HS-27A (cell line): Measurements from ENCODE around the gene ASCC2.
"Not testable (repeated sequence)": the region's sequence is repeated elsewhere in the genome, so short reads cannot be mapped to it uniquely, and the experiment has no call there.

Experiments used
- DNase-seq: peaks from one replicate; pipeline ENCODE4 v3.0.0-alpha.2; 2012; ENCODE audit warnings: low read depth, missing footprints

The ASCC2 gene

DNA sequence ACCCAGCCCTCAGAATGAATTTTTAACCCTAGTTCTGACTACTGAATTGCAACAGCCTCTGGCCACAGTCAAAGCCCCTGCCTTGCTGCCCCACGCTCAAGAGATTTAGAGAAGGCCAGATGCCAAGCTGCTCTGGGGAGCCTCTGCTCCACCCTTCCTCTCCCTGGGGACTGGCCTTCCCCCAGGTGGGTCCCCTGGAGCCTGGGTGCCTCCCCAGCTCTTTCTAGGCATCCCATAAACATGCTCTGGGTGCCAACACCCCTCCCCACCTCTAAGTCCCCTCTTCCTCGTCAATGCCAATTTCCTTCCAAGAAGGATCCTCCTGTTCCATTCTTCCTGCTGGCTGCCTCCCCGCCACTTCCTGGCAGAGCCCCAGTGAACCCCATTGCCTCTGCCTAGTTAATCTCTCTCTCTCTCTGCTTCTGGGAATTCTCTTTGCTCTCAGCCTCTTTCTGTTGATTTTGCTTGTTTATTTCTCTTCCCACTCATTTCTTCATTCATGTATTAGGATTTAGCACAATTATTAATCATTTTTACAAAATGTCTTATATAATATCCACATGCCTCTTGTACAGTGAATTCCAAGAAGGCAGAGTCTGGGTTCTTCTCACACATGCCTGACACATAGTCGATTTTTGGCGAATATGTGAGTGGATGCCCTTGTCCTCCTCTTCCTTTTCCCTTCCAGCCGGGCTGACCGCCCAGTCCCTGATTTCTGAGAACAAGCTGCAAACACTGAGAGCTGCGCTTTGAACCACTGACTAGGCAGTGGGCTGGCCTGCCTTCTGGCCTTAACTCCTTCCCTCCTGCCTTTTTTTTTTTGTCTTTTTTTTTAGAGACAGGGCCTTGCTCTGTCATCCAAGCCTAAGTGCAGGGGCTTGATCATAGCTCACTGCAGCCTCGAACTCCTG is 53.4 kb downstream of the ASCC2 start:
- no peak for DNase-seq

DNA sequence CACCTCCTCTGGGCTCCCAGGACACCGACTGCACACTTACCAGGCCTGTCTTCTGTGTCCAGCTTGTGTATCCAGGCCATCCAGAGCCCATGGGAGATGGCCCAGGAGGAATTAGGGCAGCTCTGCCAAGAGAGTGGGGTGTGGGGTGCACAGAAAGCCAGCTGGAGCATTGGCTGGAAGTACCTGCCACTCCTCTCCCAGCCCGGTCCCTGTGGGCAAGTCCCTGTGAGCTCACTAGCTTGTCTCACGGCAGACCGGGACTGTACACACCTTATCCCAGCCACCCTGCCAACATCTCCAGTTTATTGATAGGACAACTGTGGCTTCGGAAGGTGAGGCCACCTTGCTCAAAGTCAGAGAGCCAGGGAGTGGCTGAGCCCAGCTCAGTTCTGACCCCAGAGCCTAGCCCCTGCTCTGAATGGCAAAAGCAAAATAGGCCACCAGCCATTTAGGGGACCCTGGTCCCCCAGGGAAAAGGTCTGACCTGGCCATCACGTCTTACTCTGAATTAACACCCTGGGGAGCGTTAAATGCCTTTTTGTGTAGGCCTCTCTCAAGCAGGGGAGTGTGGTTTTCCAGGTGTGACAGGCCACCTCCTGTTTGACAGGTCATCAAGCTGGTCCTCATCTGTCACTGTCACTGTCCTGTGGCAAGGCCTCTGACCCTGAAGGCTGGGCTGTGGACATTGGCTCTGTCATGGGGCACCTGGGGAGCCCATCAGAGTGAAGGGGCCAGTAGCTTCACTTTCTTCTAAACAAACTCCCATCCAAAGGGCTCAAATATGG is 55.8 kb downstream of the ASCC2 start:
- DNase-seq = no peak

DNA sequence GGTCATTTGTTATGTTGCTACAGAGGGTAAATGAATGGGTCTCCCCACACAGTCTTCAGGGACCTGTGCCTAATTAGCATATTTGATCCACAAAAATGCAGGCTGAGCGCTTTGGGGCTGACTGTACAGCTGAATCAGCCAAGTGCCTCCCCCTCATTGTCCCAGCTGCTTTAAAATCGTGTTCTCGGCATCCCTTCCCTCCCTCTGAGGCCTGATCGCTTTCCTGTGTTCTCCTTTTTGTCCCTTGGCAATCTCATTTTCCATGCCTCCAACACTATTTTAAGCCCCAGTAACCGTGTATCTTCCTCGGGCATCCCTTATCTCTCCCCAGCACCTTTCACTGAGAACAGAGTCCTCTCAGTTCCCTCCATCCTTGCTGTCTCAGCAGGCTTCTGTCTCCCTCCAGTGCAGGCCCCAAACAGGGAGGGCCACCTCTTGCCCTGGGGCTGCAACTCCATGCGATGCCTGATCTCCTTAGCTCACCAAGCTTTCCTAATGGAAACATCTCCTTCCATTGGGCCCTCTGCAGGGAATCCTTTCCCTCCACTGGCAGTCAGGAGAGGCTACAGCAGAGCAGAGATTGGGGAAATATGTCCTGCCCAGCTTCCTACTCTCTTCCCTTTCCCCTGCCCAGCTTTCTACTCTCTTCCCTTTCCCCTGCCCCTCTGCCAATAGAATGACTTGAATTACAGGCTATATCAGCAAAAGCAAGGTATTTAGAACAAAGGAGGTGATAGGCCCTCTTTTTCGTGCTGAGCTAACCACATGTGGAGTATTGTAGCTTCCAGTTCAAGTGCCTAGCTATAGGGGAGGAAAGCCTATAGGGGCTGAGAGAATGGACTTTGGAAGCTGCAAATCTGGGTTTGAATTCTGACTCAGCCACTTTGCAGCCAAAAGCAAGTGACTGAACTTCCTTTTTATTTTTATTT is 57.1 kb downstream of the ASCC2 start:
- peak; percentile 78 for DNase-seq

DNA sequence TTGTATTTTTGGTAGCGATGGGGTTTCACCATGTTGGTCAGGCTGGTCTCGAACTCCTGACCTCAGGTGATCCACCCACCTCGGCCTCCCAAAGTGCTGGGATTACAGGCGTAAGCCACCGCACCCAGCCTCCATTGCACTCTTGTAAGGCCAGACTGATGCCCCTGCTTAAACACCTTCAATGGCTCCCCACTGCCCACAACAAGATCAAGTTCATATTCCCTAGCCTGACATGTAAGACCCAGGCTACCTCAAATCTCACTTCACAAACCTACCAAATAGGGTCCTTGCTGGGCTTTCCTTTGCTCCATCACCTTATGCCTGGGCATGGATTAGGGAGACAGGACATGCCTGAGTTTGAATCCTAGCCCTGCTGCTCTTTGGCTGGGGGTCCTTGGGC is 57.9 kb downstream of the ASCC2 start:
- DNase-seq = no peak

DNA sequence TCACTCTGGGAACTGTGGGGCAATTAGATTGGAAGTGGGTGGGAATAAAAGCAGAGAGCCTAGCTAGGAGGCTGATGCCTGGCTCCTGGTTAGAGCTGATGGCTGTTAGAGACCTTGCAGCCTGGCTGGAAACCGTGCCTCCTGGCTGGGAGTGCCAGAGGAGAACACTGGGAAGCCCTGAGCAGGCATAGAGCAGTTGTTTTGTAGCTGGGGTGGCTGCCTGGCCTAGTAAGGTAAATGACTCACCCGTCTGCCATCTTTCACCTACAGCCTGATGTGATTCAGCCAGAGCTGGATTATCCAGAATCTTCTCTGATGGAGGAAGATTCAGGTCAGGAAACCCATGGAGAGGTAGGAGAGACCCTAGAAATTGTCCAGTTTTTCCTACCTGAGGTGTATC is 64.8 kb downstream of the ASCC2 start:
- DNase-seq = no peak

DNA sequence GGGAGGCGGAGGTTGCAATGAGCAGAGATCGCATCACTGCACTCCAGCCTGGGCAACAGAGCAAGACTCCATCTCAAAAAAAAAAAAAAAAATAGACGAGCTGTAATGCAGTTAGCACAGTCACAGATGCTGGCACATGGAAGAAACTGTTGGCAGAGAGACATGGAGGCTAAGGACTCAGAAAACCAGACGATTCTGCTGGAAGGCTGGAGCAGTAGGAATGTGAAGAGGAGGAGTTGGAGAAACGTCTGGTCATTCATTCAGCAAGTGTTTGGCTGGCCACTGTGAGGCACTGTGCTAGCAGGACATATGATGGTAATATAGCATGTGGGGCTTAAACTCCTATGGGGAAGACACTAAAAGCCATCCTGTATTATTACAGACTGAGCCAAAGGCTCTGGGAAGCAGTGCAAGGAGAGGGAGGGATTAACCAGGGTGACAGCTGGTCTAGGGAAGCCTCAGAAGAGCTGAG is 65.9 kb downstream of the ASCC2 start:
- no peak for DNase-seq

DNA sequence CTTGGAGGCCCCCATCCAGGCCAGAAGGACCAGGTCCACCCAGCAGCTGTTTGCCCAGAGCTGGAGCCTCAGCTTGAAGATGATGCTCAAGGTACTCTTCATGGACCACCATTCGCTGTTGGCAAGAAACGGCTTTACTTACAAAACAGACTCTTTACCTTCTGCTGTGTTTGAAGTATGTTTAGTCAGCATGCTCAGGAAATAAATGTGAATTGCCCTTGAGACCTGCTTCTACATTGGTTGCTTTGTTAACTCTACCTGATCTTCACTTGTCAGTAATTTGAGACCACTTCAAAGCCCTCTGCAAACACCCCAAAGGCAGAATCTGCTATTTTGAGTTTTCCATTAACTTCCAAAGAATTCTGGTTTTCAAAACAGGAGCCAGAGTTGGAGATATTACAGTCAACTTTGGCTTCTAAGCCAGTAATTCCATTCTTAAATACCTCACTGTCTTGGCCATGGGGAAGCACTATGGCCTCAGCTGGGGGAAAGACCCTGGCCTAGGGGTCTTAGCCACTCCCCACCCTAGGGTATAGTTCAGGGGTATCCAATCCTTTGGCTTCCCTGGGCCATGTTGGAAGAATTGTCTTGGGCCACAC is 68.3 kb downstream of the ASCC2 start:
- DNase-seq = no peak

DNA sequence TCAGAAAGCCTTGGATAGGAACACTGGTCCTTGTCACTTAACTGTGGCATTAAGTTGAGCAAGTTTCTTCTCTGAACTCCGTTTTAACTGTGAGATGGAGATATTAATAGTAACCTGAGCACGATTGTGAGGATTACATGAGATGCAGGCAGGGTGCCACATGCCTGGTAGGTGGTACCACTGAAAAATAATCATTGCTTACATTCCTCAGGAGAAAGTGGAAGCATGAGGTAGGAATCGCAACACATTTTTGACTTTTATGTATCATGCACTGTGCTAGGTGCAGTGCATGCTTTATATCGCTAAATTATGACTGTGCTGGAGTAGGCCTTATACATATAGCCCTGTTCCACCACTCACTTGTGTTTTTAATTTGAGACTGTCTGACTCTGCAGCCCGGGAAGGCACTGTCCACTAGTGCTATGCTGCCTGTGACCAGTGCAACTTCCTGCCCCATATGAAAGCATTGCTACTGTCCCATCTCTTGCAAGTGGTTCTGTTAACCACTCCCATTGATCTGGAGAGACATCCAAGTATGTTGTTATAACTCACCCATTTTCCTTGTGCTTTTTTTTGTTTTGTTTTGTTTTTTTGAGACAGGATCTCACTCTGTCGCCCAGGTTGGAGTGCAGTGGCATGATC is 69.9 kb downstream of the ASCC2 start:
- no peak for DNase-seq

DNA sequence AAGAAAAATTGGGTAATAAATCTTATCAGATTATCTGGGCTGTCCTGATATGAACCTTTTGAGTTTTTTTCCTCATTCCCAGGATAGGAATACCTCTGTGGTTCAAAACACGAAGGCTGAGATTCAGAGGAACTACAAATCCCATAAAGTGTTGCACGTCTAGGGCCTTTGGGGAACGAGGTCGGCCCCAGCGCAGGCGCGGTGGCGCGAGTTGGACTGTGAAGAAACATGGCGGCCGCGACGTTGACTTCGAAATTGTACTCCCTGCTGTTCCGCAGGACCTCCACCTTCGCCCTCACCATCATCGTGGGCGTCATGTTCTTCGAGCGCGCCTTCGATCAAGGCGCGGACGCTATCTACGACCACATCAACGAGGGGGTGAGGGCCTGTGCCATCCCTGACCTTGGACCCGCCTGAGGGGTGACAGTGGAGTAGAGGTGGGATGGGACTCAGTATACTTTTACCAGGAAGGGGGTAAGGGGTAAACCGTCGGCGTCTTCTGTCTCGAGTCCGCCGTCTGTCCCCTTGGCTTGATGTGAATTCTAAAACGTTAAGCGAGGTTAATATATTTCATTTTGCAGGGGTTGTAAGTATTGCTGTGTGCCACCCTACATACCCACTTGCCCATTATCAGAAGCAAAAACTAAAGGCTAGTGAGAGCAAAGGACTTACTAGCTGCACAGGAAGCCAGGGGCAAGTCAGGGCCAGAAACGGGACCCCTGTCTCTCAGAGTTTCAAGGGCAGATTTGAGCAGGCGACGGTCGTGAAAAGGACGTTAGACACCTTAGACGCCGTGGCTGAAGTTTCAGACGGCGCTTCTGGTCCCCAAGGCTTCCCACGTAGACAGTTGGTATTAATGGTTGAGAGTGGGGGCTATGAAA is 70.7 kb downstream of the ASCC2 start, which contains the start of gene UQCR10:
TSS of gene UQCR10 (plus strand) at position 199 of the 881 bp plus-strand sequence. CDS start at position 229, 30 bp downstream.
- peak; percentile 84 for DNase-seq

DNA sequence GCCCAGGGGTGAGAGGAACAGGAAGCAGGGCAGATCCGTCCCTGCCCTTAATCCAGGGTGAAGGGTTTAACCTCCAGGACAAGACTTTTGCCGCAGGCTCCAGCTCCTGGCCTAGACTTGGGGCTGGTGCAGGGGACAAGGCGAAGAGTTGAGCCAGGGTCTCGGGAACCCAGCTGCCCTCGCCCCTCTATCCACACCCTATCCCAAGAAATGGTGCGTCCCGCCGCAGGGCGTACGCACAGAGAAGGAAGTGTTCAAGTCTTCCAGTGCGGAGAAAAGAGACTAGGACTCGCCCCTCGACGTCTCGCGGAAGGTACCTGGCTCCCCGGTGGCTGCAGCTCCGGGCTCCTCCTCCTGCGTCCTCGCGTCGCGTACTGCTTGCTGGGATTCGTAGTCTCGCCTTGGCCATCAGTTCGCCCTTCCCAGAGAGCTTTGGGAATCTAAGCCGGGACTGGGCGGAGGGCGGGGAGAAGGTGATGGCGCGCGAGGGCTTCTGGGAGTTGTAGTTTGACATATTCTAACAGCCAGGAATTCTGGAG is 71.4 kb downstream of the ASCC2 start, which contains the start of gene ZMAT5:
TSS of gene ZMAT5 (minus strand) at position 376 of the 539 bp plus-strand sequence. CDS start 18,463 bp downstream, outside the sequence.
- peak; percentile 91 for DNase-seq

DNA sequence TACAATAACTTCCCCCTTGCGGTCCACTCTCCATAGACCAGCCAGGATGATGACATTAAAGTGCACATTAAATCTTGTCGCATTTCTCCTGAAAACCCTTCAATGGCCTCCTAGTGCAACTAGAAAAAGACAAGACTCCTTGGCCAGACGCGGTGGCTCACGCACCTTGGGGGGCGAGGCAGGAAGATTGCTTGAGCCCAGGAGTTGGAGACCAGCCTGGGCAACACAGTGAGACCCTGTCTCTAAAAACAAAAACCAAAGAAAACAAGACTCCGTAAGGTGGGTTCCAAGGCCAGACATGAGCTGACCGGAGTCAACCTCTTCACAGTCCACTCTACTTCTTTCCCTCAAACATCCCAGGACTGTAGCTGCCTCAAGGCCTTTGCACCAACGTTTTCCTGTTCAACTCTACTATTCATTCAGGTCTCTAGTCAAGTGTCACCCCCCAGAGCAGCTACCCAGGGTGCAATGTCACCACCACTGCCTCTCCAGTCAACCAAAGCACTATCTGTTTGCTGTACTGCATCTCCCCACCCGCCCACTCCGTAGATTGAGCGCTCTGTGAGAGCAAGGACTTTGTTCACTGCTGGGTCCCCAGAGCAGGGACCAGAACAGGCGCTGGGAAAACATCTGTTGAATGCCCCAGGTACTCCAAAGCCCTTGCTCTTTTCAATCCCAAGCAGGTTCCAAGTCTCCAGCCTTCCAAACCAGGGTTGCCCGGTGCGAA is 72.0 kb downstream of the ASCC2 start:
- no peak for DNase-seq

DNA sequence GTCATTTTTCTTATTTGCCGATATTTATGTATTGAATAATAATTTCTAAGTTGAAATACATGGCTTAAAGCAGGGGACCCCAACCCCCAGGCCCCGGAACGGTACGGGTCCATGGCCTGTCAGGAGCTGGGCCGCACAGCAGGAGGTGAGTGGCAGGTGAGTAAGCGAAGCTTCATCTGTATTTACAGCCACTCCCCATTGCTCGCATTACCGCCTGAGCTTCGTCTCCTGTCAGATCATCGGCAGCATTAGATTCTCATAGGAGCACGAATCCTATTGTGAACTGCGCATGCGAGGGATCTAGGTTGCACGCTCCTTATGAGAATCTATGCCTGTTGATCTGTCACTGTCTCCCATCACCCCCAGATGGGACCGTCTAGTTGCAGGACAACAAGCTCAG is 75.8 kb downstream of the ASCC2 start:
- no peak for DNase-seq

DNA sequence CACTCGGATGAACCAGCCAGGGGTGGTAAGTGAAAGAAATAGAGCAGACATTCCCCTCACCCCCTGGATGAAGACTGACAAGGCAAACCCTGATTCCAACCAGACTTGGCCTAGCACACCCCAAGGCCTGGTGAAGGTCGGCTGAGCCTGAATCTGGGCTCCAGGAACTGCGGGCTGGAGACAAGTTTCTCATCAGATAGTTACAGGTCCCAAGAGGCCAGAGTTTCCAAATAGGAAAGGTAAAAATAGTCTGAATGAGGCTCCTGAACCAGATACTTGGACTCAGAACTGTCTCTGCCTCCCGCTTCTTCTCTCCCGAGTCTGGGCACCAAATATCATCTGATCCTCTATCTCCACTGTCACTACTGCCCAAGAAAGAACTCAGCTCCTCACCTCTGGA is 79.1 kb downstream of the ASCC2 start:
- DNase-seq = no peak

DNA sequence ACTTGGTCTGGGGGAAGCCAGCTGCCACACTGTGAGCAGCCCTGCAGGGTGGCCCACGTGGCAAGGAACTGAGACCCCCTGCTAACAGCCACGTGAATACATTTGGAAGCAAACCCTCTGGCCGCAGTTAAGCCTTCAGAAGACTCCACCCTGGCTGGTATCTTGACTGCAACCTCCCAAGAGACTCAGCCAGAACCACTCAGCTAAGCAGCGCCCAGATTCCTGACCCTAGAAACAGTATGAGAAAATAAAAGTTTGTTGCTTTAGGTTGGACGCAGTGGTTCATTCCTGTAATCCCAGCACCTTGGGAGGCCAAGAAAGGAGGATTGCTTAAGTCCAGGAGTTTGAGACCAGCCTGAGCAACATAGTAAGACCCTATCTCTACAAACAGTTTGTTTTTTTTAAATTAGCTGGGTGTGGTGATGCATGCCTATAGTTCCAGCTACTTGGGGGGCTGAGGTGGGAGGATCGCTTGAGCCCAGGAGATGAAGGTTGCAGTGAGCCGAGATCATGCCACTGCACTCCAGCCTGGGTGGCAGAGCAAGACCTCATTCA is 79.9 kb downstream of the ASCC2 start:
- no peak for DNase-seq

DNA sequence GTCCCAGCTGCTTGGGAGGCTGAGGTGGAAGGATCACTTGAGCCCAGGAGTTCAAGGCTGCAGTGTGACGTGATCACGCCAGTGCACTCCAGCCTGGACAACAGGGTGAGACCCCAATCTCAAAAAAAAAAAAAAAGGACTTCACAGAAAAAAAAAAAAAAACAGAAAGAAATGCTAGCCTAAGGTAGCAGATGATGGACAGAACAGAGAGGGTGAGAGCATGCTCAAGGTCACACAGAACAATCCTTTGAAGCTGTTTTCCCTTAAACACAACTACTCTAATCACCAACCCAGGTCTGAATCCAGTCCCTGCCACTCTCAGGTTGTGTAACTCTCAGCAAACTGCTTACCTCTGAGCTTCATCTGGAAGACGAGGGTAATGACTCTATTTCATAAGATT is 81.0 kb downstream of the ASCC2 start:
- no peak for DNase-seq

DNA sequence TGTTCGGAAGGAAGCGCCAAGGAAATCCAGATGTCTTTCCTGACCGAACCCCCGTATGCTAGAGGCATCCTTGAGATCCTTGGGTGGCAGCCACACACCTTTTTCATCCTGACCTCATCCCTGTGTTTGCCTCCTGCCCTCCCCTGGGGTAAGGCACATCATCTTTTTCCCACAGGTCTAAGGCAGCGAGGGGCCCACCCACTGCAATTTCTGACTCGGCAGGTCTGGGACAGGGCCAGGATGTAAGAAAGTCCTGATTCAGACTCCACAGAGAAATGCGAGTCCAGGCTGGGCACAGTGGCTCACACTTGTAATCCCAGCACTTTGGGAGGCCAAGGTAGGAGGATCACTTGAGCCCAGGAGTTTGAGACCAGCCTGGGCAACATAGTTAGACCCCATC is 81.7 kb downstream of the ASCC2 start:
- no peak for DNase-seq

DNA sequence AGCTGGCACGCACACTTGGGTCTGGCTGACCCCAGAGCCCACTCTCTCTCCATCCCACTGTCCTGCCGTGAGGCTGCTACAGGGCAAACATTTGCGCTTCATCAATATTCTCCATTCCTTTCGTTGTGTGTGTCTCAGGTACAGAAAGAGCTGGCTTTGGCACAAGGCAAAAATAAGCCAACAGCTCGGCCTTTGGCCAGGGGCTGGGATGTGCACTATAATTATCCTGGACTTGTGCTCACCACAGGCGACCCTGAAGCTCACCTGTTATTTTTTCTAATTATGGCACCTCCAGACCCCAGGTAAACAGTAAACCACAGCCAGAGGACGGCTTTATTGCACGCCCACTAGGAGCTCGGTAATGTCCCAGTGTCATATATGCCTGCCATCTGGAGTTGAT is 82.2 kb downstream of the ASCC2 start:
- no peak for DNase-seq

DNA sequence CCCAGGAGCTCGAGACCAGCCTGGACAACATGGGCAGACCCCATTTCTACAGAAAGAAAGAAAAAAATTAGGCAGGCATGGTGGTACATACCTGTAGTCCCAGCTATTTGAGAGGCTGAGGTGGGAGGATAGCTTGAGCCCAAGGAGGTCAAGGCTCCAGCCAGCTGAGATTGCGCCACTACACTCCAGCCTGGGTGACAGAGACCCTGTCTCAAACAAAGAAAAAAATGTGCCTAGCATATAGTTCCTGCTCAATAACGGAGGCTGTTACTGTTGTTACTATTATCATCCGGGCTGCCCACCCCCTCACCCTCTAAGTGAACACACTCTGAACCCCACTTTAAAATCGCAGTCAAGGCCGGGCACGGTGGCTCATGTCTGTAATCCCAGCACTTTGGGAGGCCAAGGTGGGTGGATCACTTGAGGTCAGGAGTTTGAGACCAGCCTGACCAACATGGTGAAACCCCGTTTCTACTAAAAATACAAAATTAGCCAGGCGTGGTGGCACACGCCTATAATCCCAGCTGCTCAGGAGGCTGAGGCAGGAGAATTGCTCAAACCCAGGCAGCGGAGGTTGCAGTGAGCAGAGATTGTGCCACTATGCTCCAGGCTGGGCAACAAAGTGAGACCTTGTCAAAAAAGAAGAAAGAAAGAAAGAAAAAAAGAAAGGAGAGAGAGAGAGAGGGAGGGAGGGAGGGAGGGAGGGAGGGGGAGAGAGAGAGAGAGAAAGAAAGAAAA is 83.2 kb downstream of the ASCC2 start:
- DNase-seq = not testable (repeated sequence)
